Stimulated activated CD8-positive, alpha-beta memory T cell treated with anti-CD3 and anti-CD28 coated beads, Interleukin-2, amount 100 ng/mL, for 48 hours (primary cell): ENCODE measurements around the gene METTL16.

ENCODE experiments used
- DNase-seq, 2 donors: peaks; one replicate each; pipeline ENCODE4 v3.0.0-alpha.2; 2020; ENCODE audit warnings: low read depth in 2 of 2

The METTL16 gene

GRCh38 chr17:2396192-2396567 lies 115.5 kb downstream of the METTL16 start:
- DNase-seq, result no peak

GRCh38 chr17:2395258-2396181 lies 116.2 kb downstream of the METTL16 start:
- DNase-seq, result no peak

GRCh38 chr17:2394775-2395201 lies 116.9 kb downstream of the METTL16 start:
- DNase-seq, result no peak

- DNase-seq, result no peak
Measured at GRCh38 chr17:2393954-2394749, 117.5 kb downstream of the METTL16 start.

- peak; percentile 87 to 90 for DNase-seq
Measured at GRCh38 chr17:2393174-2393953, 118.3 kb downstream of the METTL16 start.

GRCh38 chr17:2392252-2393173 lies 119.2 kb downstream of the METTL16 start:
- DNase-seq, result peak; percentile 96 to 100

GRCh38 chr17:2391597-2392251 lies 120.0 kb downstream of the METTL16 start:
- no peak for DNase-seq

GRCh38 chr17:2390199-2390836 lies 121.4 kb downstream of the METTL16 start:
- no peak for DNase-seq

- DNase-seq, result no peak
Measured at GRCh38 chr17:2388683-2389055, 123.0 kb downstream of the METTL16 start.

- DNase-seq, result no peak
Measured at GRCh38 chr17:2388020-2388682, 123.5 kb downstream of the METTL16 start.

GRCh38 chr17:2387086-2388019 lies 124.3 kb downstream of the METTL16 start:
- no peak for DNase-seq

GRCh38 chr17:2386400-2387085 lies 125.1 kb downstream of the METTL16 start:
- no peak for DNase-seq

GRCh38 chr17:2385240-2386210 lies 126.2 kb downstream of the METTL16 start:
- DNase-seq, result no peak

GRCh38 chr17:2384439-2385127 lies 127.1 kb downstream of the METTL16 start:
- DNase-seq, result no peak

- no peak for DNase-seq
Measured at GRCh38 chr17:2383628-2384167, 128.0 kb downstream of the METTL16 start.
